AG09309 (cell line): ENCODE results near the gene UTP11.

Experiments
- DNase-seq: peaks from one replicate; pipeline ENCODE4 v3.0.0-alpha.2; 2010; ENCODE audit warnings: low read depth
- H3K4me3 ChIP-seq: 2 replicates; pipeline ENCODE4 v1.5.1; 2011; ENCODE audit warnings: mild to moderate bottlenecking, low read depth, low read length, moderate library complexity; ENCODE audit not compliant: control insufficient read depth
- CTCF ChIP-seq: IDR thresholded peaks from 2 replicates; pipeline ENCODE4 v1.5.1; 2011; ENCODE audit warnings: mild to moderate bottlenecking, low read depth, low read length, inconsistent platforms; ENCODE audit not compliant: insufficient read depth, control insufficient read depth; ENCODE audit errors: missing control alignments

The UTP11 gene

GRCh38 chr1:37998089-37998808 lies 14.3 kb upstream of the UTP11 start:
- no peak for TF ChIP-seq CTCF
- DNase-seq = no peak
- H3K4me3 ChIP-seq = no peak overlapping the region

- DNase-seq = no peak
- TF ChIP-seq CTCF = no peak
- no peak overlapping the region for H3K4me3 ChIP-seq
Measured at GRCh38 chr1:37998913-37999429, 13.6 kb upstream of the UTP11 start.

GRCh38 chr1:37999430-38000232 lies 12.9 kb upstream of the UTP11 start:
- no peak overlapping the region for H3K4me3 ChIP-seq
- DNase-seq = no peak
- TF ChIP-seq CTCF = no peak

GRCh38 chr1:38000233-38000528 lies 12.4 kb upstream of the UTP11 start:
- TF ChIP-seq CTCF = no peak
- no peak for DNase-seq
- H3K4me3 ChIP-seq = no peak overlapping the region

GRCh38 chr1:38000529-38001455 lies 11.7 kb upstream of the UTP11 start:
- no peak overlapping the region; the same call in 1 of the 2 replicates for H3K4me3 ChIP-seq
- TF ChIP-seq CTCF = no peak
- DNase-seq = no peak
